HFFc6 (cell line): ENCODE results near the gene PLA2G7. TPM values are rescaled to one million over a fixed set of nuclear protein-coding genes. Genes with fewer than 3 reads are reported as not detected.

Experiments
- DNase-seq: peaks from one replicate; pipeline ENCODE4 v3.0.0-alpha.2; 2018
- H3K27ac Mint-ChIP-seq: 2 replicates; pipeline ENCODE4 v1.8.0; 2020; ENCODE audit warnings: mild to moderate bottlenecking, mixed read lengths
- H3K27me3 Mint-ChIP-seq: 2 replicates; pipeline ENCODE4 v1.8.0; 2021; ENCODE audit warnings: mild to moderate bottlenecking, moderate library complexity, mixed read lengths; ENCODE audit not compliant: insufficient read depth
- H3K36me3 Mint-ChIP-seq: 2 replicates; pipeline ENCODE4 v1.8.0; 2021; ENCODE audit warnings: low read depth, mixed read lengths
- H3K4me1 Mint-ChIP-seq: 2 replicates; pipeline ENCODE4 v1.8.0; 2020; ENCODE audit warnings: low read depth, mixed read lengths
- H3K4me3 Mint-ChIP-seq: 2 replicates; pipeline ENCODE4 v1.8.0; 2020; ENCODE audit warnings: mild to moderate bottlenecking, moderate library complexity, mixed read lengths
- H3K9me3 Mint-ChIP-seq: 2 replicates; pipeline ENCODE4 v1.8.0; 2020; ENCODE audit warnings: mild to moderate bottlenecking, mixed read lengths
- total RNA-seq, 6 experiments: library from RNA; stranded (reverse); fragmentation: NEBNext Ultra II Directional; extraction: Animal tissue kit (Norgen Biotek cat#: 25700); gene quantifications; 2 replicates in 1 of 6; 3 replicates in 5 of 6; pipeline ENCODE4 v1.2.3, GENCODE V29; 2021
- TF ChIP-seq, protein P1 (sequence below): fragments of 200-600 bp; sonication (generic); IDR thresholded peaks from 2 replicates; pipeline ENCODE4 v1.5.0; 2021; ENCODE audit warnings: antibody characterized with exemption, mild to moderate bottlenecking

PLA2G7 gene
- total RNA-seq, 6 experiments from 2014 or later: not detected

DNA sequence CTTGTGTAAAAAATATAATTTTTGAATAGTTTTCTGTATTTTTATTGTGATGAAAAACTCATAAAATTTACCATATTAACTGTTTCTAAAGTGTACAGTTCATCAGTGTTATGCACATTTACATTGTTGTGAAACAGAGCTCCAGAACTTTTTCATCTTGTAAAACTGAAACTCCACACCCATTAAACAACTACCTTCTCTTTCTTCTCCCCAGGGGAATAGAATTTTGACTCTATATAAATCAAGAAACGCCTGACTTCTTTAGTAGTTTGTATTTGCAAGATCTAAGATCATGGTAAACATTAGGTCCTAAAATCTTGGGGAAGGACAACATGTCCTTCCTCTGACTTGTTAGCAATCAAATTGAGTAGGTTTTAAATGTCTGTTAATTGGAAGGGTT is 20.7 kb upstream of the PLA2G7 start:
- TF ChIP-seq, protein P1, sequence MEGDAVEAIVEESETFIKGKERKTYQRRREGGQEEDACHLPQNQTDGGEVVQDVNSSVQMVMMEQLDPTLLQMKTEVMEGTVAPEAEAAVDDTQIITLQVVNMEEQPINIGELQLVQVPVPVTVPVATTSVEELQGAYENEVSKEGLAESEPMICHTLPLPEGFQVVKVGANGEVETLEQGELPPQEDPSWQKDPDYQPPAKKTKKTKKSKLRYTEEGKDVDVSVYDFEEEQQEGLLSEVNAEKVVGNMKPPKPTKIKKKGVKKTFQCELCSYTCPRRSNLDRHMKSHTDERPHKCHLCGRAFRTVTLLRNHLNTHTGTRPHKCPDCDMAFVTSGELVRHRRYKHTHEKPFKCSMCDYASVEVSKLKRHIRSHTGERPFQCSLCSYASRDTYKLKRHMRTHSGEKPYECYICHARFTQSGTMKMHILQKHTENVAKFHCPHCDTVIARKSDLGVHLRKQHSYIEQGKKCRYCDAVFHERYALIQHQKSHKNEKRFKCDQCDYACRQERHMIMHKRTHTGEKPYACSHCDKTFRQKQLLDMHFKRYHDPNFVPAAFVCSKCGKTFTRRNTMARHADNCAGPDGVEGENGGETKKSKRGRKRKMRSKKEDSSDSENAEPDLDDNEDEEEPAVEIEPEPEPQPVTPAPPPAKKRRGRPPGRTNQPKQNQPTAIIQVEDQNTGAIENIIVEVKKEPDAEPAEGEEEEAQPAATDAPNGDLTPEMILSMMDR: no peak
- H3K27me3 Mint-ChIP-seq: no peaks in the 10 kb centered on the region; the same call in 1 of the 2 replicates
- DNase-seq: no peak
- H3K36me3 Mint-ChIP-seq: no peaks in the 10 kb centered on the region
- H3K27ac Mint-ChIP-seq: no peak overlapping the region
- H3K9me3 Mint-ChIP-seq: no peaks in the 10 kb centered on the region; the same call in 1 of the 2 replicates
- no peak overlapping the region for H3K4me3 Mint-ChIP-seq
- H3K4me1 Mint-ChIP-seq: no peaks in the 10 kb centered on the region

DNA sequence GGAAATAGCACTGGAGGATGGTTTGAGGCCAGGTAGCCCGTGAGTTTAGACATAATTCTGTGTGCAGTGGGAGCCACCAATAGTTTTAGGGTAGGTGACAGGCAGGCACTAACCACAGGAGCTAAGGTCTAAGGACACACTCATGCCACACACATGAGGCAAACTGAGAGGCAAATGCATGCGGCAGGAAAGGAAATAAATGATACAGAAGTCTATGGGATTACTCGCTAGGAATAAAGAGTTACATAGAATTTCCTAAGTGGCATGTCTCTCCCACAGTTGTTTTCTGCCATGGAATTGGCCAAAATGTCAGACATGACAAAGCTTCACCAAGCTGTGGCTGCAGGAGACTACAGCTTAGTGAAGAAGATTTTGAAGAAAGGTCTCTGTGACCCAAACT is 16.5 kb upstream of the PLA2G7 start:
- H3K4me1 Mint-ChIP-seq: no peaks in the 10 kb centered on the region
- TF ChIP-seq, protein P1: no peak
- peaks cover 3% of the 10 kb centered on the region; the same call in 1 of the 2 replicates for H3K9me3 Mint-ChIP-seq
- H3K27ac Mint-ChIP-seq: no peak overlapping the region
- no peaks in the 10 kb centered on the region; the same call in 1 of the 2 replicates for H3K27me3 Mint-ChIP-seq
- no peaks in the 10 kb centered on the region for H3K36me3 Mint-ChIP-seq
- no peak overlapping the region for H3K4me3 Mint-ChIP-seq
- no peak for DNase-seq

DNA sequence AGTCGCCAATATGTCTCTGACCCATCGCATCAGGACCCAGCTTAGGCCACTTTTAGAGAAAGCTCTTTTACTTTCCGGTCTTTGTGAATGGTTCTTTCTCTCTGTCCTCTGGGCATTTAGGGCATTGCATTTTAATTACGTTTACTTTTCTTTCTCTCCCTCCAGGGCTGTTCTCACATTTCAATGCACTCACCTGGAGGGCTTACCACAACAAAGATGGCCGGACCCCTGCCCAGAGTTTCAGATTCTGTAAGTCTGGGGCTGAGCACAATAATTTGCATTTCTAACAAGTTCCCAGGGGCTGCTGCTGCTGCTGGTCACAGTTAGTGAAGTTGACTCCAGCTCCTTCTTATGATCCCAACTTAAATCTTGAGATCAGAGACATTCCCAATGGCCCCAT is 14.6 kb upstream of the PLA2G7 start:
- H3K4me3 Mint-ChIP-seq: no peak overlapping the region
- H3K9me3 Mint-ChIP-seq: peaks cover 16% of the 10 kb centered on the region
- H3K27ac Mint-ChIP-seq: no peak overlapping the region
- no peaks in the 10 kb centered on the region for H3K36me3 Mint-ChIP-seq
- TF ChIP-seq, protein P1: no peak
- no peaks in the 10 kb centered on the region for H3K4me1 Mint-ChIP-seq
- DNase-seq: no peak
- no peaks in the 10 kb centered on the region; the same call in 1 of the 2 replicates for H3K27me3 Mint-ChIP-seq

DNA sequence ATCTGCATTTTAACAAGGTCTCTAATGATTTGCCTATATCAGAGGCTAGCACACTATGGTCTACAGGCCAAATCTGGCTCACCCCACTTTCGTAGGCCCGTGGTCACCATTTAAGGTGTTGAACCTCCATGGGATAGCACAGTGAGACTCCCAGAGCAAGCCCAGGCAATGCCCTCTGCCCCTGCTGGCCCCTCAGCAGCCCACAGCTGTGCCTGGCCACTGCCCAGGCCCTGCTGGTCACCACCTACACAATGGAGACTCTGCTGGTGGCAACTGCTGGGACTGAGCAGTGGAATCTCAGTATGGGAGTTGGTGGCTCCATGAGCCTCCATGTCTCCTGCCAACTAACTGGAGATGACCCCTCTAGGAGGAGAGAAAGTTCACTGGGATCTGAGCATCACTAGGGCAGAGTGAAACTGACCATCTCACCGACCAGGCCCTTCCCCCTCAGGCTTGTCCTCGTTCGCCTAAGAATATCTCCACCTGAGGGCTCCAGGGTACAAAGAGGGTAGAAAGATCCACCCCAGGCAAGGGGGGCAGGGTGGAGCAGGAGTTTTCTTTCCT is 13.8 kb upstream of the PLA2G7 start:
- no peak overlapping the region for H3K4me3 Mint-ChIP-seq
- H3K27me3 Mint-ChIP-seq: no peaks in the 10 kb centered on the region; the same call in 1 of the 2 replicates
- TF ChIP-seq, protein P1: no peak
- no peak for DNase-seq
- no peaks in the 10 kb centered on the region for H3K36me3 Mint-ChIP-seq
- no peaks in the 10 kb centered on the region for H3K4me1 Mint-ChIP-seq
- H3K9me3 Mint-ChIP-seq: peaks cover 21% of the 10 kb centered on the region
- H3K27ac Mint-ChIP-seq: no peak overlapping the region

DNA sequence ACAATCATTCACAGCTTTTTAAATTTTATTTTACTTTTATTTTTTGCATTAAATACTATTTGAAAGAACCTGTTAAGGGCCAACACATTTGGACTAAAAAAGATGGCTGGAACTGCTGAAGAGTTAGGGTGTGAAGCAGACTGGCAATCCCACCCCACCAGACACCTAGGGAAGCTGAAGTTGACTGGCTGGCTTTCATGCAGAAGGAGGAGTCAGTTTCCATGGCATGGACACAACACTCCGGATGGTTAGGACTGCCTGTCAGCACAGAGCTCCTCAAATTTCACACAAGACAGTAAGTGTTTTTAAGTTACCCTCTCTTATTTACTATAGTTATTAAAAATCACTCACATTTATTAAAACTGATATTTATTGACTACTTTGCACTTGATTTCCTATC is 11.5 kb upstream of the PLA2G7 start, which contains the start of gene ANKRD66:
TSS of gene ANKRD66 (plus strand) at position 238 of the 400 bp plus-strand sequence. CDS start 5,016 bp downstream, outside the sequence.
- no peaks in the 10 kb centered on the region for H3K4me1 Mint-ChIP-seq
- H3K27me3 Mint-ChIP-seq: no peaks in the 10 kb centered on the region; the same call in 1 of the 2 replicates
- H3K4me3 Mint-ChIP-seq: no peak within 1 kb of the TSS
- TF ChIP-seq, protein P1: no peak
- H3K27ac Mint-ChIP-seq: no peak within 1 kb of the TSS
- DNase-seq: no peak
- peaks cover 21% of the 10 kb centered on the region for H3K9me3 Mint-ChIP-seq
- H3K36me3 Mint-ChIP-seq: no peaks in the 10 kb centered on the region
